Heart left ventricle (tissue), 13 donors: ENCODE results near the gene GADD45GIP1.

Experiments
- POLR2A ChIP-seq, 2 donors: fragments of 450-650 bp; IDR thresholded peaks; one replicate each; pipeline ENCODE4 v1.6.1; 2017; ENCODE audit warnings: antibody characterized with exemption in 2 of 2, mild to moderate bottlenecking in 2 of 2, moderate library complexity in 2 of 2
- TF ChIP-seq, protein P1 (sequence below), 12 donors: fragments of 200-600 bp; sonication (generic) in 4 of 12; IDR thresholded peaks; one replicate each; pipeline versions ENCODE4 v1.5.0 to v1.8.0; 2018 to 2022; ENCODE audit warnings: antibody characterized with exemption in 12 of 12, mild to moderate bottlenecking in 5 of 12
- donor health status: ischemic (EF 13 %, LVEDD 7.1; RV severe dilation, severe dysfunction).
- donor health status: DM: no; HTN: yes; CAD: no.
- donor health status: DM: no; HTN: no; CAD: no.
- donor health status: ischemic (EF 25% LVEDD 6.9; RV normal size, moderate dysfunction).
- donor health status: ischemic (EF 25% LVEDD 5.7; RV mildly dilated, moderate dysfunction).
- donor health status: ischemic (EF 35%, LVEDD 5.7; RV mildly dilated, moderate dysfunction).
- donor health status: nonischemic (EF 11% LVEDD 7.7; RV severe dilation, severe dysfunction).
- donor health status: DM: yes; HTN: yes; CAD: no.
- donor health status: PGD.
- donor health status: ischemic (EF 29% LVEDD 5.4; RV normal size, mild dysfunction).
- donor health status: nonischemic (EF 23%, LVEDD 6.1; RV moderate dilation, normal function).

DNA sequence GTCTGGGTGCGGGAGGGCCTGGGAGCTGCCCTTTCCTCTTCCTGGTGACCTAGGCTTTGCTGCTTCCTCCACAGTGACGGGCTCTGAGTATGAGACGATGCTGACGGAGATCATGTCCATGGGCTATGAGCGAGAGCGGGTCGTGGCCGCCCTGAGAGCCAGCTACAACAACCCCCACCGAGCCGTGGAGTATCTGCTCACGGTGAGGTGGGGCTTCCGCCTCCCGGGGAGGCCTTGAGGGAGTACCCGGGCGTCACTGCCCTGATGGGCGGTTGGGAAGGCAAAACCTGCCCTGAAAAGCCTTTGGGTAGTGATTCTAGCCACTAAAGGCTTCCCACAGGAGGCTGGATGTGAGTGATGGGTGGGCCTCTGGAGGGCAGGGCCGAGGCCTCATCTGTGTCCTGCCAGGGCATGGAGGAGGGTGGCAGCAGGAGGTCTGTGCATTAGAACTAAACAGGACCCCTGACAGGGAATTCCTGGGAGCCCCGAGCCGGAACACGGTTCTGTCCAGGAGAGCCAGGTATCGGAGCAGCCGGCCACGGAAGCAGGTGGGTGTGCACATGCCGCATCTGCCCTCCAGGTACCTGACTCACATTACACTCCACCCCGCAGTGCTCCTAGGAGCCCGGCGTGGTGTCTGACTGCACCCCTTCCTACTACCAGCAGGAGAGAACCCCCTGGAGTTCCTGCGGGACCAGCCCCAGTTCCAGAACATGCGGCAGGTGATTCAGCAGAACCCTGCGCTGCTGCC, 8.2 kb downstream of the GADD45GIP1 start:
- TF ChIP-seq, protein P1, sequence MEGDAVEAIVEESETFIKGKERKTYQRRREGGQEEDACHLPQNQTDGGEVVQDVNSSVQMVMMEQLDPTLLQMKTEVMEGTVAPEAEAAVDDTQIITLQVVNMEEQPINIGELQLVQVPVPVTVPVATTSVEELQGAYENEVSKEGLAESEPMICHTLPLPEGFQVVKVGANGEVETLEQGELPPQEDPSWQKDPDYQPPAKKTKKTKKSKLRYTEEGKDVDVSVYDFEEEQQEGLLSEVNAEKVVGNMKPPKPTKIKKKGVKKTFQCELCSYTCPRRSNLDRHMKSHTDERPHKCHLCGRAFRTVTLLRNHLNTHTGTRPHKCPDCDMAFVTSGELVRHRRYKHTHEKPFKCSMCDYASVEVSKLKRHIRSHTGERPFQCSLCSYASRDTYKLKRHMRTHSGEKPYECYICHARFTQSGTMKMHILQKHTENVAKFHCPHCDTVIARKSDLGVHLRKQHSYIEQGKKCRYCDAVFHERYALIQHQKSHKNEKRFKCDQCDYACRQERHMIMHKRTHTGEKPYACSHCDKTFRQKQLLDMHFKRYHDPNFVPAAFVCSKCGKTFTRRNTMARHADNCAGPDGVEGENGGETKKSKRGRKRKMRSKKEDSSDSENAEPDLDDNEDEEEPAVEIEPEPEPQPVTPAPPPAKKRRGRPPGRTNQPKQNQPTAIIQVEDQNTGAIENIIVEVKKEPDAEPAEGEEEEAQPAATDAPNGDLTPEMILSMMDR (IDR thresholded peaks at IDR 0.05): no peak
- TF ChIP-seq POLR2A (IDR thresholded peaks at IDR 0.05): no peak
